MM.1S (cell line): ENCODE data around the gene DCP1A.

ENCODE experiments used
- DNase-seq: peaks from one replicate; pipeline ENCODE4 v3.0.0-alpha.2; 2015
- H2AFZ ChIP-seq: fragments of 300-600 bp; sonication (generic); 2 replicates; pipeline ENCODE4 v1.6.0; 2016; ENCODE audit warnings: antibody characterized with exemption, low read length
- H3F3A ChIP-seq: fragments of 300-600 bp; sonication (generic); 2 replicates; pipeline ENCODE4 v1.6.1; 2016; ENCODE audit warnings: mild to moderate bottlenecking, antibody characterized with exemption, low read length, moderate library complexity, mixed read lengths; ENCODE audit not compliant: insufficient read depth
- H3K27ac ChIP-seq: fragments of 300-600 bp; sonication (generic); 2 replicates; pipeline ENCODE4 v1.5.1; 2016; ENCODE audit warnings: mild to moderate bottlenecking, low read length
- H3K27me3 ChIP-seq: fragments of 300-600 bp; sonication (generic); replicated peaks from 2 replicates; pipeline ENCODE4 v1.6.0; 2016; ENCODE audit warnings: low read length; ENCODE audit not compliant: insufficient read depth
- H3K36me3 ChIP-seq: fragments of 300-600 bp; sonication (generic); replicated peaks from 2 replicates; pipeline ENCODE4 v1.6.1; 2016; ENCODE audit warnings: mild to moderate bottlenecking, low read length, mixed read lengths; ENCODE audit not compliant: insufficient read depth
- H3K4me1 ChIP-seq: fragments of 300-600 bp; sonication (generic); 2 replicates; pipeline ENCODE4 v1.6.1; 2016; ENCODE audit warnings: low read length, mixed read lengths
- H3K4me2 ChIP-seq: fragments of 300-600 bp; sonication (generic); 2 replicates; pipeline ENCODE4 v1.6.0; 2016; ENCODE audit warnings: low read depth, low read length
- H3K4me3 ChIP-seq: fragments of 300-600 bp; sonication (generic); 2 replicates; pipeline ENCODE4 v1.5.1; 2016; ENCODE audit warnings: low read length, mixed read lengths
- H3K79me2 ChIP-seq: fragments of 300-600 bp; sonication (generic); 2 replicates; pipeline ENCODE4 v1.6.1; 2016; ENCODE audit warnings: mixed run types, low read length, mixed read lengths
- H3K9ac ChIP-seq: fragments of 300-600 bp; sonication (generic); 2 replicates; pipeline ENCODE4 v1.6.1; 2016; ENCODE audit warnings: low read length, mixed read lengths
- H3K9me2 ChIP-seq: fragments of 300-600 bp; sonication (generic); replicated peaks from 2 replicates; pipeline ENCODE4 v1.6.1; 2016; ENCODE audit warnings: mild to moderate bottlenecking, low read length, mixed read lengths; ENCODE audit not compliant: insufficient read depth
- H3K9me3 ChIP-seq: fragments of 300-600 bp; sonication (generic); replicated peaks from 2 replicates; pipeline ENCODE4 v1.6.1; 2016; ENCODE audit warnings: mild to moderate bottlenecking, low read length, mixed read lengths; ENCODE audit not compliant: insufficient read depth
- H4K20me1 ChIP-seq: fragments of 300-600 bp; sonication (generic); 2 replicates; pipeline ENCODE4 v1.6.1; 2016; ENCODE audit warnings: mild to moderate bottlenecking, low read length, moderate library complexity, mixed read lengths; ENCODE audit not compliant: insufficient read depth
- EZH2 ChIP-seq: fragments of 300-600 bp; sonication (generic); optimal IDR thresholded peaks from 2 replicates; pipeline ENCODE3; 2017; ENCODE audit warnings: low read depth, mild to moderate bottlenecking, antibody characterized with exemption, low read length, mixed read lengths
- EZH2phosphoT487 ChIP-seq: fragments of 300-600 bp; sonication (generic); IDR thresholded peaks from 2 replicates; pipeline ENCODE4 v1.6.1; 2018; ENCODE audit warnings: antibody characterized with exemption, low read length
- TF ChIP-seq, protein P1 (sequence below): fragments of 300-600 bp; sonication (generic); IDR thresholded peaks from 2 replicates; pipeline ENCODE4 v1.5.1; 2016; ENCODE audit warnings: antibody characterized with exemption, low read length, mixed read lengths

Gene DCP1A

GRCh38 chr3:53260286-53260785, 87.0 kb downstream of the DCP1A start:
- Histone ChIP-seq H4K20me1 (no peaks in the 10 kb centered on the region), H3K36me3 (no peaks in the 10 kb centered on the region), H3K9ac (no peak overlapping the region), H3K4me2 (no peak overlapping the region), H3K9me2 (no peaks in the 10 kb centered on the region), H3K4me1 (peaks cover 4% of the 10 kb centered on the region; the same call in 1 of the 2 replicates), H3K9me3 (no peaks in the 10 kb centered on the region), H2AFZ (no peak overlapping the region), H3K27ac (no peak overlapping the region), H3K79me2 (peaks cover 2% of the 10 kb centered on the region), H3K4me3 (no peak overlapping the region), H3K27me3 (no peaks in the 10 kb centered on the region), H3F3A (peaks cover 5% of the 10 kb centered on the region)
- DNase-seq, result no peak
- TF ChIP-seq, protein P1, sequence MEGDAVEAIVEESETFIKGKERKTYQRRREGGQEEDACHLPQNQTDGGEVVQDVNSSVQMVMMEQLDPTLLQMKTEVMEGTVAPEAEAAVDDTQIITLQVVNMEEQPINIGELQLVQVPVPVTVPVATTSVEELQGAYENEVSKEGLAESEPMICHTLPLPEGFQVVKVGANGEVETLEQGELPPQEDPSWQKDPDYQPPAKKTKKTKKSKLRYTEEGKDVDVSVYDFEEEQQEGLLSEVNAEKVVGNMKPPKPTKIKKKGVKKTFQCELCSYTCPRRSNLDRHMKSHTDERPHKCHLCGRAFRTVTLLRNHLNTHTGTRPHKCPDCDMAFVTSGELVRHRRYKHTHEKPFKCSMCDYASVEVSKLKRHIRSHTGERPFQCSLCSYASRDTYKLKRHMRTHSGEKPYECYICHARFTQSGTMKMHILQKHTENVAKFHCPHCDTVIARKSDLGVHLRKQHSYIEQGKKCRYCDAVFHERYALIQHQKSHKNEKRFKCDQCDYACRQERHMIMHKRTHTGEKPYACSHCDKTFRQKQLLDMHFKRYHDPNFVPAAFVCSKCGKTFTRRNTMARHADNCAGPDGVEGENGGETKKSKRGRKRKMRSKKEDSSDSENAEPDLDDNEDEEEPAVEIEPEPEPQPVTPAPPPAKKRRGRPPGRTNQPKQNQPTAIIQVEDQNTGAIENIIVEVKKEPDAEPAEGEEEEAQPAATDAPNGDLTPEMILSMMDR, result no peak
- TF ChIP-seq EZH2phosphoT487 (no peak), EZH2 (no peak)

- Histone ChIP-seq H3K9ac (no peak overlapping the region), H3K4me3 (no peak overlapping the region), H3K4me1 (peaks cover 4% of the 10 kb centered on the region; the same call in 1 of the 2 replicates), H3K9me3 (no peaks in the 10 kb centered on the region), H3K27me3 (no peaks in the 10 kb centered on the region), H2AFZ (no peak overlapping the region), H3K9me2 (no peaks in the 10 kb centered on the region), H3K4me2 (no peak overlapping the region), H3F3A (peaks cover 12% of the 10 kb centered on the region), H3K36me3 (no peaks in the 10 kb centered on the region), H3K27ac (no peak overlapping the region), H3K79me2 (peaks cover 8% of the 10 kb centered on the region), H4K20me1 (0 out of 2 replicates have a peak, but pooled peaks cover 1% of the 10 kb centered on the region)
- no peak for DNase-seq
- TF ChIP-seq EZH2, result no peak
- no peak for TF ChIP-seq EZH2phosphoT487
- TF ChIP-seq, protein P1, result no peak
These were observed 87.7 kb downstream of the DCP1A start for GRCh38 chr3:53259427-53260259.

GRCh38 chr3:53258600-53259426, 88.5 kb downstream of the DCP1A start:
- Histone ChIP-seq H3K4me1 (peaks cover 8% of the 10 kb centered on the region; the same call in 1 of the 2 replicates), H2AFZ (no peak overlapping the region), H3K27ac (no peak overlapping the region), H3K9me3 (no peaks in the 10 kb centered on the region), H3K9ac (no peak overlapping the region), H3K36me3 (no peaks in the 10 kb centered on the region), H3F3A (peaks cover 18% of the 10 kb centered on the region), H3K4me3 (no peak overlapping the region), H3K4me2 (no peak overlapping the region), H3K79me2 (peaks cover 17% of the 10 kb centered on the region), H3K9me2 (no peaks in the 10 kb centered on the region), H4K20me1 (peaks cover 10% of the 10 kb centered on the region), H3K27me3 (no peaks in the 10 kb centered on the region)
- no peak for TF ChIP-seq EZH2phosphoT487
- no peak for TF ChIP-seq EZH2
- TF ChIP-seq, protein P1, result no peak
- no peak for DNase-seq
